ENCODE data around the gene EBI3.
"Not testable (repeated sequence)": the region's sequence is repeated elsewhere in the genome, so short reads cannot be mapped to it uniquely, and the experiment has no call there.

Gene EBI3

GRCh38 chr19:4272894-4273293 is 43.6 kb downstream of the EBI3 start:
- H3K4me1 ChIP-seq (ENCODE audit: control insufficient read depth in 5 of 5, insufficient read depth in 5 of 5, low read length in 5 of 5): peaks cover 0 to 8% (median 4%) of the 10 kb centered on the region in 5 donors
- H3K4me3 ChIP-seq (ENCODE audit: low read depth in 1 of 5, low read length in 5 of 5): no peak overlapping the region
- H3K36me3 ChIP-seq (ENCODE audit: control insufficient read depth in 5 of 5, insufficient read depth in 5 of 5, low read length in 5 of 5): peaks cover 0 to 19% (median 14%) of the 10 kb centered on the region in 5 donors
- H3K9me3 ChIP-seq (ENCODE audit: control insufficient read depth in 5 of 5, low read length in 5 of 5): peaks cover 0 to 3% (median 0%) of the 10 kb centered on the region in 5 donors
- H3K9ac ChIP-seq (ENCODE audit: low read length in 5 of 5): no peak overlapping the region
- H3K27me3 ChIP-seq (ENCODE audit: control insufficient read depth in 5 of 5, insufficient read depth in 4 of 5, low read length in 5 of 5): peaks cover 4 to 8% (median 6%) of the 10 kb centered on the region in 5 donors
- no peak overlapping the region for H3K27ac ChIP-seq (ENCODE audit: low read depth, low read length)

GRCh38 chr19:4274321-4274686 is 45.0 kb downstream of the EBI3 start:
- not testable (repeated sequence) for H3K9me3 ChIP-seq (ENCODE audit: control insufficient read depth in 5 of 5, low read length in 5 of 5); H3K36me3 ChIP-seq (ENCODE audit: control insufficient read depth in 5 of 5, insufficient read depth in 5 of 5, low read length in 5 of 5); H3K9ac ChIP-seq (ENCODE audit: low read length in 5 of 5); H3K4me3 ChIP-seq (ENCODE audit: low read depth in 1 of 5, low read length in 5 of 5); H3K27ac ChIP-seq (ENCODE audit: low read depth, low read length); H3K4me1 ChIP-seq (ENCODE audit: control insufficient read depth in 5 of 5, insufficient read depth in 5 of 5, low read length in 5 of 5)
- H3K27me3 ChIP-seq (ENCODE audit: control insufficient read depth in 5 of 5, insufficient read depth in 4 of 5, low read length in 5 of 5): peaks cover 5 to 18% (median 14%) of the 10 kb centered on the region in 5 donors

- Histone ChIP-seq H3K9ac (ENCODE audit: low read length in 5 of 5) (no peak overlapping the region), H3K27me3 (ENCODE audit: control insufficient read depth in 5 of 5, insufficient read depth in 4 of 5, low read length in 5 of 5) (peaks cover 15 to 36% (median 25%) of the 10 kb centered on the region in 5 donors), H3K4me1 (ENCODE audit: control insufficient read depth in 5 of 5, insufficient read depth in 5 of 5, low read length in 5 of 5) (peaks cover 0 to 8% (median 6%) of the 10 kb centered on the region in 5 donors), H3K36me3 (ENCODE audit: control insufficient read depth in 5 of 5, insufficient read depth in 5 of 5, low read length in 5 of 5) (no peaks in the 10 kb centered on the region), H3K9me3 (ENCODE audit: control insufficient read depth in 5 of 5, low read length in 5 of 5) (no peaks in the 10 kb centered on the region), H3K27ac (ENCODE audit: low read depth, low read length) (no peak overlapping the region), H3K4me3 (ENCODE audit: low read depth in 1 of 5, low read length in 5 of 5) (no peak overlapping the region)
Measured at GRCh38 chr19:4277191-4277696, 47.9 kb downstream of the EBI3 start.

GRCh38 chr19:4278010-4278409 is 48.7 kb downstream of the EBI3 start:
- Histone ChIP-seq H3K4me3 (ENCODE audit: low read depth in 1 of 5, low read length in 5 of 5) (no peak overlapping the region), H3K9ac (ENCODE audit: low read length in 5 of 5) (no peak overlapping the region), H3K27ac (ENCODE audit: low read depth, low read length) (no peak overlapping the region)

GRCh38 chr19:4278419-4279266 is 49.3 kb downstream of the EBI3 start, which contains the start of gene SHD:
SHD (plus strand) TSS chr19:4279266; CDS start chr19:4280064, 798 bp downstream.
- Histone ChIP-seq H3K4me3 (ENCODE audit: low read depth in 1 of 5, low read length in 5 of 5) (peak within 1 kb of the TSS in 2 of 5 donors; percentile 7 to 27), H3K9ac (ENCODE audit: low read length in 5 of 5) (no peak within 1 kb of the TSS), H3K9me3 (ENCODE audit: control insufficient read depth in 5 of 5, low read length in 5 of 5) (no peaks in the 10 kb centered on the region), H3K36me3 (ENCODE audit: control insufficient read depth in 5 of 5, insufficient read depth in 5 of 5, low read length in 5 of 5) (no peaks in the 10 kb centered on the region), H3K27me3 (ENCODE audit: control insufficient read depth in 5 of 5, insufficient read depth in 4 of 5, low read length in 5 of 5) (peaks cover 15 to 41% (median 31%) of the 10 kb centered on the region in 5 donors), H3K4me1 (ENCODE audit: control insufficient read depth in 5 of 5, insufficient read depth in 5 of 5, low read length in 5 of 5) (peaks cover 0 to 8% (median 6%) of the 10 kb centered on the region in 5 donors), H3K27ac (ENCODE audit: low read depth, low read length) (no peak within 1 kb of the TSS)

More at GRCh38 chr19:4278010-4278409, 48.7 kb downstream of the EBI3 start:
- H3K27me3 ChIP-seq (ENCODE audit: control insufficient read depth in 5 of 5, insufficient read depth in 4 of 5, low read length in 5 of 5): peaks cover 15 to 40% (median 29%) of the 10 kb centered on the region in 5 donors
- peaks cover 0 to 8% (median 6%) of the 10 kb centered on the region in 5 donors for H3K4me1 ChIP-seq (ENCODE audit: control insufficient read depth in 5 of 5, insufficient read depth in 5 of 5, low read length in 5 of 5)
- no peaks in the 10 kb centered on the region for H3K9me3 ChIP-seq (ENCODE audit: control insufficient read depth in 5 of 5, low read length in 5 of 5)
- no peaks in the 10 kb centered on the region for H3K36me3 ChIP-seq (ENCODE audit: control insufficient read depth in 5 of 5, insufficient read depth in 5 of 5, low read length in 5 of 5)

- Histone ChIP-seq H3K27me3 (ENCODE audit: control insufficient read depth in 5 of 5, insufficient read depth in 4 of 5, low read length in 5 of 5) (peaks cover 15 to 41% (median 31%) of the 10 kb centered on the region in 5 donors), H3K4me1 (ENCODE audit: control insufficient read depth in 5 of 5, insufficient read depth in 5 of 5, low read length in 5 of 5) (peaks cover 0 to 8% (median 6%) of the 10 kb centered on the region in 5 donors), H3K9me3 (ENCODE audit: control insufficient read depth in 5 of 5, low read length in 5 of 5) (no peaks in the 10 kb centered on the region), H3K4me3 (ENCODE audit: low read depth in 1 of 5, low read length in 5 of 5) (no peak overlapping the region), H3K27ac (ENCODE audit: low read depth, low read length) (no peak overlapping the region), H3K36me3 (ENCODE audit: control insufficient read depth in 5 of 5, insufficient read depth in 5 of 5, low read length in 5 of 5) (no peaks in the 10 kb centered on the region), H3K9ac (ENCODE audit: low read length in 5 of 5) (no peak overlapping the region)
Measured at GRCh38 chr19:4279267-4279529, 49.9 kb downstream of the EBI3 start.

- H3K9me3 ChIP-seq (ENCODE audit: control insufficient read depth in 5 of 5, low read length in 5 of 5): no peaks in the 10 kb centered on the region
- H3K9ac ChIP-seq (ENCODE audit: low read length in 5 of 5): no peak overlapping the region
- no peaks in the 10 kb centered on the region for H3K36me3 ChIP-seq (ENCODE audit: control insufficient read depth in 5 of 5, insufficient read depth in 5 of 5, low read length in 5 of 5)
- H3K4me3 ChIP-seq (ENCODE audit: low read depth in 1 of 5, low read length in 5 of 5): no peak overlapping the region
- peaks cover 19 to 47% (median 36%) of the 10 kb centered on the region in 5 donors for H3K27me3 ChIP-seq (ENCODE audit: control insufficient read depth in 5 of 5, insufficient read depth in 4 of 5, low read length in 5 of 5)
- H3K27ac ChIP-seq (ENCODE audit: low read depth, low read length): no peak overlapping the region
- peaks cover 0 to 8% (median 6%) of the 10 kb centered on the region in 5 donors for H3K4me1 ChIP-seq (ENCODE audit: control insufficient read depth in 5 of 5, insufficient read depth in 5 of 5, low read length in 5 of 5)
Measured at GRCh38 chr19:4279530-4280422, 50.5 kb downstream of the EBI3 start.

GRCh38 chr19:4284176-4284958 is 55.0 kb downstream of the EBI3 start:
- Histone ChIP-seq H3K4me1 (ENCODE audit: control insufficient read depth in 5 of 5, insufficient read depth in 5 of 5, low read length in 5 of 5) (peaks cover 0 to 6% (median 3%) of the 10 kb centered on the region in 5 donors), H3K27ac (ENCODE audit: low read depth, low read length) (no peak overlapping the region), H3K9ac (ENCODE audit: low read length in 5 of 5) (no peak overlapping the region), H3K9me3 (ENCODE audit: control insufficient read depth in 5 of 5, low read length in 5 of 5) (no peaks in the 10 kb centered on the region), H3K27me3 (ENCODE audit: control insufficient read depth in 5 of 5, insufficient read depth in 4 of 5, low read length in 5 of 5) (peaks cover 17 to 37% (median 26%) of the 10 kb centered on the region in 5 donors), H3K4me3 (ENCODE audit: low read depth in 1 of 5, low read length in 5 of 5) (no peak overlapping the region), H3K36me3 (ENCODE audit: control insufficient read depth in 5 of 5, insufficient read depth in 5 of 5, low read length in 5 of 5) (no peaks in the 10 kb centered on the region)

GRCh38 chr19:4284974-4285373 is 55.7 kb downstream of the EBI3 start:
- Histone ChIP-seq H3K4me3 (ENCODE audit: low read depth in 1 of 5, low read length in 5 of 5) (no peak overlapping the region), H3K9ac (ENCODE audit: low read length in 5 of 5) (no peak overlapping the region), H3K9me3 (ENCODE audit: control insufficient read depth in 5 of 5, low read length in 5 of 5) (no peaks in the 10 kb centered on the region), H3K4me1 (ENCODE audit: control insufficient read depth in 5 of 5, insufficient read depth in 5 of 5, low read length in 5 of 5) (no peaks in the 10 kb centered on the region), H3K27ac (ENCODE audit: low read depth, low read length) (no peak overlapping the region), H3K36me3 (ENCODE audit: control insufficient read depth in 5 of 5, insufficient read depth in 5 of 5, low read length in 5 of 5) (no peaks in the 10 kb centered on the region), H3K27me3 (ENCODE audit: control insufficient read depth in 5 of 5, insufficient read depth in 4 of 5, low read length in 5 of 5) (peaks cover 11 to 33% (median 21%) of the 10 kb centered on the region in 5 donors)
